Esophagus (tissue), 2 donors: ENCODE data around the gene ATP8A2. TPM values are rescaled to one million over a fixed set of nuclear protein-coding genes. Genes with fewer than 3 reads are reported as not detected.

Experiments used
- H3K27ac ChIP-seq, 2 donors: one replicate each; pipeline ENCODE4 v1.5.1; 2013; ENCODE audit warnings: low read depth in 2 of 2, mild to moderate bottlenecking in 2 of 2, inconsistent platforms in 1 of 2, low read length in 1 of 2, moderate library complexity in 1 of 2
- H3K27me3 ChIP-seq, 2 donors: one replicate each; pipeline ENCODE4 v1.6.1; 2013; ENCODE audit warnings: low read length in 2 of 2, control low read depth in 1 of 2, mild to moderate bottlenecking in 1 of 2; ENCODE audit not compliant: insufficient read depth in 2 of 2, control insufficient read depth in 1 of 2
- H3K36me3 ChIP-seq, 2 donors: one replicate each; pipeline ENCODE4 v1.6.1; 2013; ENCODE audit warnings: low read length in 1 of 2; ENCODE audit not compliant: control insufficient read depth in 2 of 2, insufficient read depth in 2 of 2
- H3K4me1 ChIP-seq, 2 donors: one replicate each; pipeline ENCODE4 v1.6.1; 2013; ENCODE audit warnings: low read length in 1 of 2; ENCODE audit not compliant: control insufficient read depth in 2 of 2, insufficient read depth in 2 of 2
- H3K4me3 ChIP-seq, 2 donors: one replicate each; pipeline ENCODE4 v1.5.1; 2013; ENCODE audit warnings: low read length in 2 of 2, mild to moderate bottlenecking in 2 of 2, low read depth in 1 of 2, moderate library complexity in 1 of 2
- H3K9me3 ChIP-seq, 2 donors: one replicate each; pipeline ENCODE4 v1.6.1; 2013; ENCODE audit warnings: mild to moderate bottlenecking in 2 of 2, low read depth in 1 of 2, low read length in 1 of 2, moderate library complexity in 1 of 2; ENCODE audit not compliant: control insufficient read depth in 2 of 2, insufficient read depth in 1 of 2
- WGBS, 2 donors: extraction: QIAGEN DNeasy Blood & Tissue Kit; methylation state at CpG; one replicate each; pipeline ENCODE4 v1.1.7; 2013; 5-methylcytosine and 5-hydroxymethylcytosine counted together
- polyA plus RNA-seq, 2 donors: library from polyadenylated mRNA; stranded (reverse); fragments of 200-250 nt; gene quantifications; one replicate each; pipeline ENCODE4 v1.2.3, GENCODE V29; 2013
- donor health status: healthy with polysubstance abuse.
- donor health status: Bipolar disorder and iron deficiency.

ATP8A2 gene
- polyA plus RNA-seq, 2 donors = 0.01 TPM; not detected in 1

DNA sequence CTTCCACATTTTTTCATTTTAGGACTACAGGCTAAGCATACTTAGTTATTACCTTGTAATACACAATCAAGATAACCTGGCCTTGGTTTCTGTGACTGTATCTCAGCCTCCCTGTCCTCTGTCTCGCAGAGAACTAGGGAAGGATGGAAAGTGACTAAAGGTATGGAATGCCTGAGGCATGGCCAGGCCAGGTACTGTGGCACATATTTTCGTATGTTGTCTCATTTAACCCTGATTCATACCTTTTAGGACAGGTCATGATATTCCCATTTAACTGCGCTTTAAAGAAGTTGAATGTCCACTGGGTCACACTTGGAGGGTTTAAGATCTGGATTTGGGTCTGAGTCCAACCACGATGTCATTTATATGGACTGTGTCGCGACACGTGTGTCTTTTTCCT is 357.4 kb downstream of the ATP8A2 start:
- no peaks in the 10 kb centered on the region for H3K4me1 ChIP-seq
- H3K27ac ChIP-seq = no peak overlapping the region
- whole genome bisulfite sequencing, 2 donors = 73 to 81% methylated on average over 7 of the region's 7 CpGs
- no peaks in the 10 kb centered on the region for H3K36me3 ChIP-seq
- no peaks in the 10 kb centered on the region for H3K27me3 ChIP-seq
- no peaks in the 10 kb centered on the region for H3K9me3 ChIP-seq
- no peak overlapping the region for H3K4me3 ChIP-seq

DNA sequence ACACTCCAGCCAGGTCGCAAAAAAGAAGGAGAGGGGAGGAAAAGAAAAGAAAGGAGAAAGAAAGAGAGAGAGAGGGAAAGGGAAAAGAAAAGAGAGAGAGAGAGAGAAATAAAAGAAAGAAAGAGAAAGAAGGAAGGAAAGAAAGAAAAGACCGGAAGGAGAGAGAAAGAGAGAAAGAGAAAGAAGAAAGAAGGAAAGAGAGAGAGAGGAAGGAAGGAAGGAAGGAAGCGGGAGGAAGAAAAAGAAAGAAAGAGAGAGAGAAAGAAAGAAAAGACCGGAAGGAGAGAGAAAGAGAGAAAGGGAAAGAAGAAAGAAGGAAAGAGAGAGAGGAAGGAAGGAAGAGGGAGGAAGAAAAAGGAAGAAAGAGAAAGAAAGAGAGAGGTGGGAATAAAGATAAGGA is 359.3 kb downstream of the ATP8A2 start:
- H3K4me3 ChIP-seq = no peak overlapping the region
- no peaks in the 10 kb centered on the region for H3K36me3 ChIP-seq
- 79 to 88% methylated on average over 4 of the region's 4 CpGs for WGBS, 2 donors
- H3K27me3 ChIP-seq = no peaks in the 10 kb centered on the region
- H3K4me1 ChIP-seq = no peaks in the 10 kb centered on the region
- no peaks in the 10 kb centered on the region for H3K9me3 ChIP-seq
- H3K27ac ChIP-seq = no peak overlapping the region

DNA sequence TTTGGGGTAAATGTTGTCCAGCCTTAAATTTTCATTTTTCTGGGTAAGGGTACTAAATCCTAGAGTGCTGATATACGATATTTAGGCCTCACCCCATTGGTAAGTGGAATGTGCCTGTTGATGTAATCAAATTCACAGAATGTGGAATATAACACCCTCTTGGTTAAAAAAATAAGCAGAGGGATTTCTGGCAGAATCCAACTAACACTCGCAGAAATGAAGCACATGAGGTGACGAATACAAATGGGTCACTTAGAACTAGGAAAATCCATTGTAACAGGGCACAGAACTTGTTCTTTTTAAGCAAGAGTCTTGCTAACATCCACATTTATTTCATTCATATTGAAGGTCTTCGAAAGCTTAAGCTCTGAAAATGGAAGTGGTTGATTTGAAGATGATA is 359.8 kb downstream of the ATP8A2 start:
- Histone ChIP-seq H3K4me1 (no peaks in the 10 kb centered on the region), H3K9me3 (no peaks in the 10 kb centered on the region), H3K36me3 (no peaks in the 10 kb centered on the region), H3K27me3 (no peaks in the 10 kb centered on the region), H3K4me3 (no peak overlapping the region), H3K27ac (no peak overlapping the region)
- WGBS, 2 donors = 83 to 84% methylated on average over 4 of the region's 4 CpGs

DNA sequence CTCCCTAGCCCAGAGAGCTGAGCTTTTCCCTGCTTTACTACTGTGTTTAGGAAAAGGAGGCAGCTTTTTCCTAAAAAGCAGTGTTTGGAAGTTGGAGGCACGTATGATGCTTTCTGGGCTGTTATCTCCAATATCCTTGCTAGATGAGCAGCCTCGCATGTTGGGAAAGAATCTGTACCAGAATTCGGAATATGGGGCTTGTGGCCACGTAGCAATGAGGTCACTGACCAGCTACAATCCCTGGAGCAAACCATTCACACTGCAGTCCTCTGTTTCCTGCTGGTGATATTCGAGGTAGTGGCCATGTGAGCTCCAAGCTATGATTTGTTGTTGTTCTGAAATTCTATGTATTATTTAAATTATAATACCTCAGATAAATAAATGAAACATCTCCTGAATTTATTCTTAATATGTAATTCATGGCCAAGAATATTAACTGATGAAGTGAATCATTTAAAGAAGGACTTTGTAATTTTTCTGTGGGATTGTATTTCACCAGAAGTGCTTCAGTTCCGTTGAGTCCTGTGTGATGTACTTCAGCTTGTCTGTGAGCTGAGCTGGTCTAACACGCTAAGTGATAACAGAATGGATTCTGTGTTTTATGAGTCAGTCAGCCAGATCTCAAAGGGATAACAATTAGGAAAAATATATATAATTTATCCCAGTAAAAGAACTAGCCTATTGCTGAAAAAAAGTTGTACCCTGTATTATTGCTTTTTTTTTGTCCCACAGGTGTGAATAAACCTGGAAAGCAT is 360.5 kb downstream of the ATP8A2 start:
- H3K4me3 ChIP-seq = no peak overlapping the region
- WGBS, 2 donors = 62 to 75% methylated on average over 7 of the region's 7 CpGs
- H3K36me3 ChIP-seq = no peaks in the 10 kb centered on the region
- no peaks in the 10 kb centered on the region for H3K9me3 ChIP-seq
- no peak overlapping the region for H3K27ac ChIP-seq
- no peaks in the 10 kb centered on the region for H3K27me3 ChIP-seq
- no peaks in the 10 kb centered on the region for H3K4me1 ChIP-seq

DNA sequence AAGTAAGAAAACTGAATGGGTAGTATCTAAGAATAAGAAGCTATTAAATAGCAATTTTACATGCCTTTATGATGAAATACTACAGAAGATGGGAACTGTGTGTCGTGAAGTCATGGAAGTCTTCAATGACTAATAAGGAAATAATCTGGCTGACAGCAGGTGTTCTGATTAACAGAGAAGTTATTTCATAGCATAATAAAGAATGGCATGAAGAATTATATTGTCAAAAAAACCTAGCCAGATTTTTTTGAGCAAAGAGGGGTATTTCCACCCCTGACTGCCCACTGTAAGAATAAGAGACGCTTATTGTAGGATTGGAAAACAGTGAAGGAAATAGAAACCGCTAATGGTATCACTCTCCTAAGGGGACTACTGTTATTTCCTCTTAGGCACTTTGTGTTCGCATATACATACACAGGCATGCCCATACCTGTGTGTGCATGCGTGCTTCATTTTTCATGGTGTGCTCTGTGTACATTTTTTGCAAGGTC is 361.3 kb downstream of the ATP8A2 start:
- Histone ChIP-seq H3K9me3 (no peaks in the 10 kb centered on the region), H3K27me3 (no peaks in the 10 kb centered on the region), H3K4me3 (no peak overlapping the region), H3K27ac (no peak overlapping the region), H3K36me3 (no peaks in the 10 kb centered on the region), H3K4me1 (no peaks in the 10 kb centered on the region)
- WGBS, 2 donors = 68 to 77% methylated on average over 5 of the region's 5 CpGs

DNA sequence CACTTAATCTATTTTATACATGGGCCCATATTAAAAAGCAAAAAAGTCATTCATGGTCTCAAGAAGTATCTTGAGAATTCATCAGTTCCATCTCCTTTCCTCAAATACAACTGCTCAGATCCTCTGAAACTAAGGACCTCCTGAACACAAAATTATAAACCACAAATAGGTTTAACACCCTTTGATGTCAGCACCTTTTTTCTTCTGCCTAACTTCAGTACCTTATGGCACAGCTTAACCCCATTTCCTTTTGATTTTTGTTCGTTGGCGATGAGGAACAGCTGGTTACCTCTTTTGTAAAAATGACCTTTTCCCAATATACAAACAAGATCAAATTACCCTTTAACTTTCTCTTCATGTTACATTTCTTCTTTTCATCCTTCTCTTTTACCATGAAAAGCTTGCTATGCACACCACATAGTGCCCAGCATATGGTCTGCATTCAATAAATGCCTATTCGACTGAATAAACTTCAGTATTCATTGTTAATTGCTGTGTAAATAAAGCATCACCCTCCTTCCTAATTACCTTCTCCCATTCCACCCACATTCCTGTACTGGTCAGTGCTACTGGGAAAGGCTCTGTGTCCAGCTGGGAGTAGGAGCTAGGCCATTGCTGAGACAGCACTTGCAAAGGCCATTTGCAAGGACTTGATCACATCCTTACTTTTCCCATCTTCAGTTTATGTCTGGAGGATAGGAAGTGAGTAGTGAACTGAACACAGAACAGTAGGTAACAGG is 362.1 kb downstream of the ATP8A2 start:
- Histone ChIP-seq H3K4me1 (no peaks in the 10 kb centered on the region), H3K36me3 (no peaks in the 10 kb centered on the region), H3K4me3 (no peak overlapping the region), H3K27me3 (no peaks in the 10 kb centered on the region), H3K27ac (no peak overlapping the region), H3K9me3 (no peaks in the 10 kb centered on the region)
- WGBS, 2 donors = 59 to 66% methylated on average over 3 of the region's 3 CpGs

DNA sequence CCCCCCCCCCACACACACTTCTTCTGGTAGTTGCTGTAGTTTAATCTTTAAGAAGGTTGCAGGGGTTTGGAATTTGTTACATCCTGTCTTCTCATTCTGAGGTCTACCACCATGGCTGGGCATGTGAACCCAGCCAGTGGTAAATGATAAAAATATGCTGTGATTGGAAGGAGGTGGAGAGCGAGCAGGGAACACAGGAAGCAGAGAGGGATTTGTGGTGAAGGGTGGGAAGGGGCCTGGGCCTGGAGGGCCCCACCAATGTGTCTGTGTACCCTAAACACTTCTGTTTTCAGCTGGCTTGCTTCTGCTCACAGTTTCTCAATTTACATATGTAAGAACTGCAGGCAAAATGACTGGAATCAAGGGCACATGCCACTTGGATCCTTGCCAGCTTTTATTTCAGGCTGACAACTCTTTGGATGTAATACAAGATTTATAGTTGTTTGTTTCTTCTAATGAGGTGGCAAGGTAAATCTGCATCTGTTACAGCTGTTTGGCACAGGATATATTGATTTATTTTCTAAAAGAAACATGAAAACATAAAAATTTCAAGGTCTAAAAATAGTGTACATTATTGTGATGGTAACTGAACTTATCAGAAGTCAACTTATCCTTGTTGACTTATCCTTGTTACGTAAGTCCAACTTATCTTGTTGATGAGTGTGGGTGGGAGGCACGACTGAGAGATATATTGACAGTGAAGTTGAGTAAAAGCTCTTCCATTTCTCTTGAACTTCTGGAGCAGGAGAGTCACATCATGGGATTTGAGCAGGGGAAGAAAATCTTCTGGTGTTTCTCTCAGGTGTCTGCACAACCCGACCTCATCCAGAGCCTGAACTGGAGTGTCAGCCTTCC is 366.8 kb downstream of the ATP8A2 start:
- no peak overlapping the region for H3K27ac ChIP-seq

DNA sequence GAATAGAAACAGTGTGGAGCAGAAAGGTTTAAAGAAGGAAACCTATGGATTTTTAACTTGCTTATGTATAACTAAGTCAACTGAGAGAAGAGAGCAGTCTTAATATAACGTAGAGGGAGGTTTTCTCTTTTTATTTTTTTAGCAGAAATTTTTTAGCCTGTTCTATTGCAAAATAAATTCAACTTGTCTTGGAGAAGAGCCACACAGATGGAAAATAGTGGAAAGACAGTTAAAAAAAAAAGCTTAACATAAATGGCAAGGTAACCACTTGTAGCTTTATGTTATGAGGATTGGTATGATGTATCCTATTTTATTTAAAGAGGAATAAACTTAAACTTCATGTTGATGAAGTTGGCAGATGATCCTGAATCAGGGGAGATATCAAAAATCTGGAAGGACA is 367.6 kb downstream of the ATP8A2 start:
- Histone ChIP-seq H3K4me3 (no peak overlapping the region), H3K27me3 (no peaks in the 10 kb centered on the region), H3K36me3 (no peaks in the 10 kb centered on the region), H3K9me3 (no peaks in the 10 kb centered on the region), H3K27ac (no peak overlapping the region), H3K4me1 (no peaks in the 10 kb centered on the region)
- WGBS, 2 donors = 72 to 73% methylated on average over 1 of the region's 1 CpG

More for the DNA sequence above, 366.8 kb downstream of the ATP8A2 start:
- Histone ChIP-seq H3K4me1 (no peaks in the 10 kb centered on the region), H3K27me3 (no peaks in the 10 kb centered on the region), H3K4me3 (no peak overlapping the region), H3K9me3 (no peaks in the 10 kb centered on the region), H3K36me3 (no peaks in the 10 kb centered on the region)
- 44 to 63% methylated on average over 4 of the region's 4 CpGs for WGBS, 2 donors

DNA sequence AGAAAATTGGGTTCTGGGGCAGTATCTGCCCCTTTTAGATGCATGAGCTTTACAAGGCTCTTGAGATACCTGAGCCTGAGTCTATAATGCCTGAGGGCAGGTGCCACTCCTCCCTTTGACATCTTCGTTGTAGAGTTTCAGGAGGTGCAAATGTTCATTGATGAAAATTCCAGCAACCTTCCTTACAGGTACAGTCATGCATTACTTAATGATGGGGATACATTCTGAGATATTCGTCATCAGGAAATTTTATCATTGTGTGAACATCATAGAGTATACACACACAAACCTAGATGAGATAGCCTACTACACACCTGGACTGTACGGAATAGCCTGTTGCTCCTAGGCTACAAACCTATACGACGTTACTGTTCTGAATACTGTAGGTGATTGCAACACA is 370.0 kb downstream of the ATP8A2 start:
- Histone ChIP-seq H3K4me1 (no peaks in the 10 kb centered on the region), H3K27me3 (no peaks in the 10 kb centered on the region), H3K36me3 (no peaks in the 10 kb centered on the region), H3K9me3 (no peaks in the 10 kb centered on the region), H3K27ac (no peak overlapping the region), H3K4me3 (no peak overlapping the region)
- WGBS, 2 donors = 81 to 84% methylated on average over 5 of the region's 5 CpGs
